ENCODE measurements around the gene SEMA3B. TPM values are rescaled to one million over a fixed set of nuclear protein-coding genes. Genes with fewer than 3 reads are reported as not detected.

Gene SEMA3B
- total RNA-seq, 1 donor from 2014 or later: 24.2 TPM

- no peak overlapping the region for H3K27ac ChIP-seq
- peaks cover 0 to 21% of the 10 kb centered on the region in 2 donors for H3K4me1 ChIP-seq
- peaks cover 25 to 35% of the 10 kb centered on the region in 2 donors for H3K36me3 ChIP-seq
- no peak overlapping the region for H3K4me3 ChIP-seq
- no peaks in the 10 kb centered on the region for H3K27me3 ChIP-seq
- intact Hi-C loops (cut with DNase I): no loop called here
- DNase-seq (ENCODE audit: low spot score in 2 of 2): no peak
- no peaks in the 10 kb centered on the region for H3K9me3 ChIP-seq
- TF ChIP-seq, protein P1, sequence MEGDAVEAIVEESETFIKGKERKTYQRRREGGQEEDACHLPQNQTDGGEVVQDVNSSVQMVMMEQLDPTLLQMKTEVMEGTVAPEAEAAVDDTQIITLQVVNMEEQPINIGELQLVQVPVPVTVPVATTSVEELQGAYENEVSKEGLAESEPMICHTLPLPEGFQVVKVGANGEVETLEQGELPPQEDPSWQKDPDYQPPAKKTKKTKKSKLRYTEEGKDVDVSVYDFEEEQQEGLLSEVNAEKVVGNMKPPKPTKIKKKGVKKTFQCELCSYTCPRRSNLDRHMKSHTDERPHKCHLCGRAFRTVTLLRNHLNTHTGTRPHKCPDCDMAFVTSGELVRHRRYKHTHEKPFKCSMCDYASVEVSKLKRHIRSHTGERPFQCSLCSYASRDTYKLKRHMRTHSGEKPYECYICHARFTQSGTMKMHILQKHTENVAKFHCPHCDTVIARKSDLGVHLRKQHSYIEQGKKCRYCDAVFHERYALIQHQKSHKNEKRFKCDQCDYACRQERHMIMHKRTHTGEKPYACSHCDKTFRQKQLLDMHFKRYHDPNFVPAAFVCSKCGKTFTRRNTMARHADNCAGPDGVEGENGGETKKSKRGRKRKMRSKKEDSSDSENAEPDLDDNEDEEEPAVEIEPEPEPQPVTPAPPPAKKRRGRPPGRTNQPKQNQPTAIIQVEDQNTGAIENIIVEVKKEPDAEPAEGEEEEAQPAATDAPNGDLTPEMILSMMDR (IDR thresholded peaks at IDR 0.05): no peak
Measured at GRCh38 chr3:50288387-50289007, 19.6 kb downstream of the SEMA3B start.

GRCh38 chr3:50289130-50289529, 20.2 kb downstream of the SEMA3B start:
- TF ChIP-seq, protein P1 (IDR thresholded peaks at IDR 0.05): no peak
- DNase-seq (ENCODE audit: low spot score in 2 of 2): no peak
- Histone ChIP-seq H3K36me3 (peaks cover 25 to 35% of the 10 kb centered on the region in 2 donors), H3K4me3 (no peak overlapping the region), H3K27me3 (no peaks in the 10 kb centered on the region), H3K9me3 (no peaks in the 10 kb centered on the region), H3K4me1 (peaks cover 0 to 21% of the 10 kb centered on the region in 2 donors), H3K27ac (no peak overlapping the region)
- intact Hi-C loops (cut with DNase I): no loop called here

DNA sequence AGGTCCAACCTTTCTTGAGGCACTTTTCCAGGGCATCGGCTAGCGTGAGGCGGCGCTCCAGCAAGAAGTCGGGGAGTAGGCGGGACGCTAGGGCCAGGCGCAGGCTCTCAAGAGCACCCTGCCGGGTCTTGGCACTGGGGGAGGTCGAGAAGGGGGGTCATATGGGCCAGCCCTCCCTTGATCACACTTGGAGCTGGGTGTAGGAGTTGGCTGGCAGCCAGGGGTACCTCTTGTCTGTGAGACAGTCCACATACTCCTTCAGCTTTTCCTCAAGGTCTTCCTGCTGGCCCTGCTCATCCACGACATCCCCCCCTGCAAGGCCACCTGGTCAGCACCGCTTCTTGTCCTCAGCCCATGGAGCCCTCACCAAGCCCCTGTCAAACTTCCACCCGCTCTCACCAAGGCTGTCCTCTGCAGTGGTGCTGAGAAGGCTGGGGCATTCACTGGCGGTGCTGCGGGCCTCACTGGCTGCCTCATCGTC, 21.3 kb downstream of the SEMA3B start:
- intact Hi-C loops (cut with DNase I): no loop called here
- H3K27me3 ChIP-seq: no peaks in the 10 kb centered on the region
- H3K9me3 ChIP-seq: no peaks in the 10 kb centered on the region
- TF ChIP-seq, protein P1 (IDR thresholded peaks at IDR 0.05): no peak
- H3K4me3 ChIP-seq: no peak overlapping the region
- DNase-seq (ENCODE audit: low spot score in 2 of 2): peak in 1 of 2 donors; percentile 63
- peaks cover 0 to 21% of the 10 kb centered on the region in 2 donors for H3K4me1 ChIP-seq
- no peak overlapping the region for H3K27ac ChIP-seq
- H3K36me3 ChIP-seq: peaks cover 25 to 35% of the 10 kb centered on the region in 2 donors

GRCh38 chr3:50292159-50293078, 23.5 kb downstream of the SEMA3B start, which contains the start of gene IFRD2:
Gene IFRD2 (minus strand): TSS chr3:50292429. CDS start chr3:50292274, 155 bp downstream.
- Histone ChIP-seq H3K9me3 (no peaks in the 10 kb centered on the region), H3K36me3 (peaks cover 20 to 37% of the 10 kb centered on the region in 2 donors), H3K4me3 (peak within 1 kb of the TSS; percentile 82 to 84), H3K27ac (peak within 1 kb of the TSS; percentile 85 to 89), H3K27me3 (no peaks in the 10 kb centered on the region), H3K4me1 (peaks cover 0 to 21% of the 10 kb centered on the region in 2 donors)
- peak; percentile 93 to 98 for DNase-seq (ENCODE audit: low spot score in 2 of 2)
- TF ChIP-seq, protein P1 (IDR thresholded peaks at IDR 0.05): no peak
- intact Hi-C loops (cut with DNase I): no loop called here

GRCh38 chr3:50293079-50293801, 24.3 kb downstream of the SEMA3B start:
- Histone ChIP-seq H3K4me3 (peak overlapping the region; percentile 82 to 84), H3K4me1 (peaks cover under 1 to 25% of the 10 kb centered on the region in 2 donors), H3K9me3 (no peaks in the 10 kb centered on the region), H3K27me3 (no peaks in the 10 kb centered on the region), H3K36me3 (peaks cover 12 to 29% of the 10 kb centered on the region in 2 donors), H3K27ac (peak overlapping the region; percentile 84 to 89)
- peak in 1 of 2 donors; percentile 62 for DNase-seq (ENCODE audit: low spot score in 2 of 2)
- TF ChIP-seq, protein P1 (IDR thresholded peaks at IDR 0.05): no peak
- intact Hi-C loops (cut with DNase I): no loop called here

Data from ascending aorta (tissue), 2 donors.